SK-N-SH (cell line): Measurements from ENCODE around the gene RNF217. TPM values are rescaled to one million over a fixed set of nuclear protein-coding genes. Genes with fewer than 3 reads are reported as not detected.

Experiments used
- CTCF ChIA-PET: fragments of 300-600, 350-600 bp; formaldehyde crosslinking; extraction: SDS; loops from one replicate; lab custom pipeline; 2021; lab: Yijun Ruan, JAX
- POLR2A ChIA-PET: fragments of 350-600 bp; sonication (Branson Sonifier 250); formaldehyde crosslinking; extraction: SDS; loops from one replicate; lab custom pipeline; 2020; ENCODE audit warnings: antibody characterized with exemption, inconsistent platforms; lab: Yijun Ruan, JAX
- DNase-seq: peaks from one replicate; pipeline ENCODE4 v3.0.0; 2012
- H2AFZ ChIP-seq: fragments of 200-600 bp; sonication (generic); 2 replicates; pipeline ENCODE4 v1.8.1; 2016; ENCODE audit warnings: antibody characterized with exemption, mild to moderate bottlenecking, low read depth
- H3F3A ChIP-seq: fragments of 200-600 bp; sonication (generic); replicated peaks from 2 replicates; pipeline ENCODE3; 2016; ENCODE audit warnings: antibody characterized with exemption, mild to moderate bottlenecking; ENCODE audit not compliant: insufficient read depth
- H3K27ac ChIP-seq, 2 experiments: fragments of 200-500 bp in 1 of 2; fragments of 200-600 bp in 1 of 2; sonication (Bioruptor generic) in 1 of 2; sonication (generic), shearing (Covaris generic) in 1 of 2; 2 replicates each; pipeline versions ENCODE4 v1.5.1 to v1.6.1; 2014 to 2016; ENCODE audit warnings: low read depth in 2 of 2, inconsistent platforms in 1 of 2, low read length in 1 of 2, mild to moderate bottlenecking in 1 of 2, mixed read lengths in 1 of 2
- H3K27me3 ChIP-seq: fragments of 200-600 bp; sonication (generic), shearing (Covaris generic); 2 replicates; pipeline ENCODE4 v1.6.1; 2016; ENCODE audit warnings: mixed run types; ENCODE audit not compliant: insufficient read depth
- H3K36me3 ChIP-seq, 2 experiments: fragments of 200-500 bp in 1 of 2; fragments of 200-600 bp in 1 of 2; sonication (Bioruptor generic) in 1 of 2; sonication (generic) in 1 of 2; replicated peaks in 1 of 2; 2 replicates each; pipeline versions ENCODE3 to v1.5.1; 2014 to 2016; ENCODE audit warnings: low read length in 1 of 2, mild to moderate bottlenecking in 1 of 2; ENCODE audit not compliant: insufficient read depth in 2 of 2, control insufficient read depth in 1 of 2
- H3K4me1 ChIP-seq, 2 experiments: fragments of 200-500 bp in 1 of 2; fragments of 200-600 bp in 1 of 2; sonication (Bioruptor generic) in 1 of 2; sonication (generic), shearing (Covaris generic) in 1 of 2; 2 replicates each; pipeline versions ENCODE4 v1.5.1 to v1.6.1; 2014 to 2016; ENCODE audit warnings: low read depth in 1 of 2, low read length in 1 of 2, mixed run types in 1 of 2; ENCODE audit not compliant: insufficient read depth in 2 of 2, control insufficient read depth in 1 of 2
- H3K4me2 ChIP-seq: fragments of 200-600 bp; sonication (generic), shearing (Covaris generic); 2 replicates; pipeline ENCODE4 v1.6.1; 2017; ENCODE audit warnings: mixed run types
- H3K4me3 ChIP-seq, 2 experiments: fragments of 200-500 bp in 1 of 2; fragments of 200-600 bp in 1 of 2; sonication (Bioruptor generic) in 1 of 2; sonication (generic), shearing (Covaris generic) in 1 of 2; 2 replicates each; pipeline versions ENCODE4 v1.5.1 to v1.8.1; 2014 to 2016; ENCODE audit warnings: low read depth in 2 of 2, inconsistent platforms in 1 of 2, low read length in 1 of 2, mild to moderate bottlenecking in 1 of 2, mixed read lengths in 1 of 2, moderate library complexity in 1 of 2
- H3K79me2 ChIP-seq: fragments of 200-600 bp; sonication (generic); 2 replicates; pipeline ENCODE4 v1.8.1; 2017; ENCODE audit warnings: mild to moderate bottlenecking; ENCODE audit not compliant: insufficient read depth
- H3K9ac ChIP-seq: fragments of 200-600 bp; sonication (generic); 2 replicates; pipeline ENCODE4 v1.6.1; 2017; ENCODE audit warnings: mixed run types
- H3K9me2 ChIP-seq: fragments of 200-600 bp; sonication (generic); 2 replicates; pipeline ENCODE4 v1.6.1; 2017; ENCODE audit warnings: mixed run types
- H3K9me3 ChIP-seq: fragments of 200-600 bp; sonication (generic); 2 replicates; pipeline ENCODE4 v1.6.1; 2017; ENCODE audit warnings: mixed run types, mild to moderate bottlenecking, moderate library complexity
- H4K20me1 ChIP-seq: fragments of 200-600 bp; sonication (generic); 2 replicates; pipeline ENCODE4 v1.6.1; 2017; ENCODE audit warnings: mild to moderate bottlenecking, mixed run types; ENCODE audit not compliant: insufficient read depth
- CHD2 ChIP-seq: fragments of 150-350 bp; IDR thresholded peaks from 2 replicates; pipeline ENCODE4 v1.6.1; 2018; ENCODE audit warnings: low read length; ENCODE audit not compliant: partially characterized antibody
- CTCF ChIP-seq: fragments of 200-600 bp; sonication (generic); IDR thresholded peaks from 2 replicates; pipeline ENCODE4 v1.6.1; 2017; ENCODE audit warnings: antibody characterized with exemption, mild to moderate bottlenecking, moderate library complexity
- ELF1 ChIP-seq: IDR thresholded peaks from 2 replicates; pipeline ENCODE4 v1.4.0; 2012
- EP300 ChIP-seq, 2 experiments: IDR thresholded peaks; 2 replicates each; pipeline versions ENCODE4 v1.4.0 to v1.6.1; 2012; ENCODE audit warnings: borderline replicate concordance in 1 of 2, low read depth in 1 of 2, low read length in 1 of 2
- EZH2phosphoT487 ChIP-seq: fragments of 200-600 bp; sonication (generic); IDR thresholded peaks from 2 replicates; pipeline ENCODE4 v1.6.1; 2017; ENCODE audit warnings: low read depth, mixed run types, mild to moderate bottlenecking, antibody characterized with exemption, moderate library complexity, borderline replicate concordance
- FOSL2 ChIP-seq: IDR thresholded peaks from 2 replicates; pipeline ENCODE4 v1.4.0; 2012; ENCODE audit warnings: low read depth, mild to moderate bottlenecking, moderate library complexity, borderline replicate concordance
- GABPA ChIP-seq: IDR thresholded peaks from 2 replicates; pipeline ENCODE4 v1.4.0; 2012; ENCODE audit warnings: low read depth, mild to moderate bottlenecking
- GATA2 ChIP-seq: sonication (generic); formaldehyde crosslinking; IDR thresholded peaks from 2 replicates; pipeline ENCODE4 v1.5.0; 2020; ENCODE audit warnings: mild to moderate bottlenecking, missing genetic modification reagents
- JUND ChIP-seq: IDR thresholded peaks from 2 replicates; pipeline ENCODE4 v1.4.0; 2012
- MEF2A ChIP-seq: IDR thresholded peaks from 2 replicates; pipeline ENCODE4 v1.4.0; 2012; ENCODE audit warnings: low read depth, borderline replicate concordance
- NFIC ChIP-seq: IDR thresholded peaks from 2 replicates; pipeline ENCODE4 v1.4.0; 2012; ENCODE audit warnings: borderline replicate concordance
- NRF1 ChIP-seq: IDR thresholded peaks from 2 replicates; pipeline ENCODE4 v1.6.1; 2012; ENCODE audit warnings: low read depth, mild to moderate bottlenecking, low read length
- RFX5 ChIP-seq: IDR thresholded peaks from 2 replicates; pipeline ENCODE4 v1.6.1; 2012; ENCODE audit warnings: mild to moderate bottlenecking, improper control_type of control experiment, low read length
- RXRA ChIP-seq: IDR thresholded peaks from 2 replicates; pipeline ENCODE4 v1.4.0; 2012; ENCODE audit warnings: low read depth, mild to moderate bottlenecking, borderline replicate concordance
- SIN3A ChIP-seq: IDR thresholded peaks from 2 replicates; pipeline ENCODE4 v1.6.1; 2012; ENCODE audit warnings: low read depth, mild to moderate bottlenecking, low read length, moderate library complexity, borderline replicate concordance
- TAF1 ChIP-seq: IDR thresholded peaks from 2 replicates; pipeline ENCODE4 v1.6.1; 2012; ENCODE audit warnings: low read depth, mild to moderate bottlenecking, low read length, moderate library complexity, borderline replicate concordance
- TCF12 ChIP-seq: IDR thresholded peaks from 2 replicates; pipeline ENCODE4 v1.4.0; 2012
- TEAD4 ChIP-seq: IDR thresholded peaks from 2 replicates; pipeline ENCODE4 v1.4.0; 2012; ENCODE audit warnings: mild to moderate bottlenecking, borderline replicate concordance; ENCODE audit not compliant: insufficient read depth
- USF1 ChIP-seq: IDR thresholded peaks from 2 replicates; pipeline ENCODE4 v1.4.0; 2012; ENCODE audit warnings: low read depth, borderline replicate concordance
- ZBTB33 ChIP-seq: IDR thresholded peaks from 2 replicates; pipeline ENCODE4 v1.4.0; 2012; ENCODE audit warnings: low read depth, borderline replicate concordance
- WGBS: methylation state at CpG from one replicate; pipeline ENCODE4 v1.1.6; 2017; ENCODE audit warnings: low lambda C conversion rate; 5-methylcytosine and 5-hydroxymethylcytosine counted together
- polyA plus RNA-seq, 3 experiments: library from polyadenylated mRNA; depleted of rRNA; stranded (reverse); fragments of >200 nt; gene quantifications; 2 replicates each; pipeline ENCODE4 v1.2.3, GENCODE V29; 2012

RNF217 gene
- polyA plus RNA-seq, 1 of the 3 experiments (the other 2 are of a cell fraction) = 0.28 TPM

GRCh38 chr6:125102891-125103290 is 140.7 kb downstream of the RNF217 start:
- 16% methylated on average over 2 of the region's 2 CpGs for WGBS
- Histone ChIP-seq H3K9ac (0 out of 2 replicates have a peak overlapping the region, but pooled peaks have one; percentile 3), H3K27me3 (no peaks in the 10 kb centered on the region; the same call in 1 of the 2 replicates), H3K4me1 (peaks cover 4 to 31% of the 10 kb centered on the region in 2 experiments; a peak in 2 of 4 replicates), H3K4me3 (no peak overlapping the region), H3K27ac (peak overlapping the region in 1 of 2 experiments; percentile 31; a peak in 2 of 4 replicates), H4K20me1 (no peaks in the 10 kb centered on the region), H3K79me2 (no peaks in the 10 kb centered on the region), H2AFZ (no peak overlapping the region), H3K9me3 (no peaks in the 10 kb centered on the region), H3F3A (peaks cover 3% of the 10 kb centered on the region), H3K9me2 (no peaks in the 10 kb centered on the region), H3K4me2 (peak overlapping the region; percentile 11; the same call in 1 of the 2 replicates), H3K36me3 (no peaks in the 10 kb centered on the region)
- ChIA-PET CTCF (interaction anchor here (2.8 kb wide), 1 partner anchor 11 kb away, joined by 12 read pairs; no protein-coding TSS in a partner anchor), POLR2A (no interaction called here)
- DNase-seq = no peak
- TF ChIP-seq EP300 (IDR thresholded peaks at IDR 0.05; ENCODE audit: borderline replicate concordance in 1 of 2, low read depth in 1 of 2, low read length in 1 of 2) (0 out of 4 replicates have a peak, but pooled peaks of 1 of the 2 experiments have one; percentile 33), FOSL2 (peak; percentile 33; the same call in 1 of the 2 replicates), TAF1 (no peak)

GRCh38 chr6:125104425-125104824 is 142.2 kb downstream of the RNF217 start:
- Histone ChIP-seq H3K4me3 (no peak overlapping the region), H3K9me2 (no peaks in the 10 kb centered on the region), H3K9me3 (no peaks in the 10 kb centered on the region), H3K79me2 (no peaks in the 10 kb centered on the region), H3K4me2 (peak overlapping the region; percentile 46), H3K27me3 (no peaks in the 10 kb centered on the region), H3K27ac (peak overlapping the region in 1 of 2 experiments; percentile 25; a peak in 1 of 4 replicates), H3K9ac (0 out of 2 replicates have a peak overlapping the region, but pooled peaks have one; percentile 5), H2AFZ (peak overlapping the region; percentile 85), H4K20me1 (no peaks in the 10 kb centered on the region), H3K36me3 (no peaks in the 10 kb centered on the region), H3K4me1 (peaks cover 4 to 31% of the 10 kb centered on the region in 2 experiments; a peak in 2 of 4 replicates), H3F3A (peaks cover 3% of the 10 kb centered on the region)
- POLR2A ChIA-PET = no interaction called here
- 14% methylated on average over 4 of the region's 4 CpGs for WGBS
- CTCF ChIA-PET = interaction anchor here (2.8 kb wide), 1 partner anchor 10 kb away, joined by 12 read pairs; no protein-coding TSS in a partner anchor
- no peak for DNase-seq
- no peak for TF ChIP-seq EZH2phosphoT487
- no peak for TF ChIP-seq TCF12
- TF ChIP-seq GABPA = no peak
- TF ChIP-seq TAF1 = no peak
- TF ChIP-seq SIN3A = no peak
- TF ChIP-seq RXRA = no peak
- TF ChIP-seq NFIC = no peak
- no peak for TF ChIP-seq JUND
- no peak for TF ChIP-seq CHD2
- TF ChIP-seq TEAD4 = no peak

- Histone ChIP-seq H3K36me3 (no peaks in the 10 kb centered on the region), H3K4me3 (no peak overlapping the region), H3K79me2 (no peaks in the 10 kb centered on the region), H3K9me3 (0 out of 2 replicates have a peak, but pooled peaks cover 9% of the 10 kb centered on the region), H3K4me1 (peaks cover 0 to 23% of the 10 kb centered on the region in 2 experiments; a peak in 1 of 4 replicates), H3F3A (peaks cover 2% of the 10 kb centered on the region), H2AFZ (0 out of 2 replicates have a peak overlapping the region, but pooled peaks have one; percentile 27), H3K27ac (no peak overlapping the region), H3K4me2 (no peak overlapping the region), H3K27me3 (no peaks in the 10 kb centered on the region), H3K9ac (no peak overlapping the region), H3K9me2 (no peaks in the 10 kb centered on the region), H4K20me1 (no peaks in the 10 kb centered on the region)
- POLR2A ChIA-PET = no interaction called here
- 15% methylated on average over 5 of the region's 5 CpGs for WGBS
- CTCF ChIA-PET = no interaction called here
- DNase-seq = no peak
- no peak for TF ChIP-seq USF1
- TF ChIP-seq ZBTB33 = no peak
- no peak for TF ChIP-seq NRF1
- no peak for TF ChIP-seq MEF2A
- no peak for TF ChIP-seq GATA2 (CRISPR knock-in tag)
- no peak for TF ChIP-seq ELF1
- TF ChIP-seq RFX5 = no peak
- TF ChIP-seq TCF12 = no peak
- TF ChIP-seq CTCF = no peak
Observed at GRCh38 chr6:125107048-125107447, 144.8 kb downstream of the RNF217 start.
